Right cardiac atrium (tissue), 5 donors: ENCODE measurements around the gene LTBP3. TPM values are rescaled to one million over a fixed set of nuclear protein-coding genes. Genes with fewer than 3 reads are reported as not detected.

Source experiments
- polyA plus RNA-seq: library from polyadenylated mRNA; stranded (reverse); fragments of 200-250 nt; gene quantifications from one replicate; pipeline ENCODE4 v1.2.3, GENCODE V29; 2013
- total RNA-seq, 4 donors: library from RNA; stranded (reverse); fragmentation: NEBNext Ultra II Directional; extraction: Animal tissue kit (Norgen Biotek cat#: 25700); gene quantifications; one replicate each; pipeline ENCODE4 v1.2.1, GENCODE V29; 2021
- donor health status: healthy with polysubstance abuse.
- donor health status: DM: no; HTN: yes; CAD: no.
- donor health status: DM: no; HTN: no; CAD: no.
- donor health status: DM: no; HTN: yes; CAD: no; lungs with severe emphysema.
- donor health status: DM: yes; HTN: yes; CAD: no.

Gene LTBP3
- total and polyA plus RNA-seq, 5 donors: 60.2 to 161 (median 134) TPM

Other genes with a start within 250 kb of the LTBP3 start
- 10 to 100 TPM in 2 of 4 donors, 1 to 10 TPM in 2; 9.1 to 21.2 (median 10.7) TPM for gene CDC42EP2, start 243.5 kb downstream of the LTBP3 start, total RNA-seq
- 12.2 TPM for gene CDC42EP2, start 243.5 kb downstream of the LTBP3 start, polyA plus RNA-seq
- 10 to 100 TPM; 51.9 to 61.6 (median 59.7) TPM for gene DPF2, start 224.5 kb downstream of the LTBP3 start, total RNA-seq
- 33.2 TPM for gene DPF2, start 224.5 kb downstream of the LTBP3 start, polyA plus RNA-seq
- under 1 TPM in 3 of 4 donors, not detected in 1; 0.14 to 0.23 (median 0.15) TPM for gene TIGD3, start 203.6 kb downstream of the LTBP3 start, total RNA-seq
- 0.20 TPM for gene TIGD3, start 203.6 kb downstream of the LTBP3 start, polyA plus RNA-seq
- 1 to 10 TPM; 6.1 to 7.7 (median 7.4) TPM for gene SLC25A45, start 175.7 kb downstream of the LTBP3 start, total RNA-seq
- gene SLC25A45, start 175.7 kb downstream of the LTBP3 start, polyA plus RNA-seq: 5.5 TPM
- gene FRMD8, start 171.7 kb downstream of the LTBP3 start, total RNA-seq: 10 to 100 TPM; 12.2 to 16.1 (median 12.9) TPM
- gene FRMD8, start 171.7 kb downstream of the LTBP3 start, polyA plus RNA-seq: 9.3 TPM
- gene NEAT1, start 135.6 kb downstream of the LTBP3 start, total RNA-seq: 100 to 1,000 TPM; 346 to 441 (median 427) TPM
- gene NEAT1, start 135.6 kb downstream of the LTBP3 start, polyA plus RNA-seq: 441 TPM
- gene MALAT1, start 59.3 kb downstream of the LTBP3 start, total RNA-seq: 1,000 to 10,000 TPM; 3,773 to 5,353 (median 5,000) TPM
- 1,948 TPM for gene MALAT1, start 59.3 kb downstream of the LTBP3 start, polyA plus RNA-seq
- gene SCYL1, start 33.3 kb downstream of the LTBP3 start, total RNA-seq: 10 to 100 TPM; 59.9 to 65.2 (median 62.8) TPM
- 56.6 TPM for gene SCYL1, start 33.3 kb downstream of the LTBP3 start, polyA plus RNA-seq
- gene ZNRD2, start 12.1 kb upstream of the LTBP3 start, total RNA-seq: 10 to 100 TPM; 32.6 to 35.3 (median 34.9) TPM
- gene ZNRD2, start 12.1 kb upstream of the LTBP3 start, polyA plus RNA-seq: 56.8 TPM
- 10 to 100 TPM; 40.5 to 46.6 (median 45.9) TPM for gene FAM89B, start 14.2 kb upstream of the LTBP3 start, total RNA-seq
- gene FAM89B, start 14.2 kb upstream of the LTBP3 start, polyA plus RNA-seq: 43.0 TPM
- 10 to 100 TPM; 43.9 to 80.2 (median 48.2) TPM for gene EHBP1L1, start 17.7 kb upstream of the LTBP3 start, total RNA-seq
- 35.7 TPM for gene EHBP1L1, start 17.7 kb upstream of the LTBP3 start, polyA plus RNA-seq
- gene KCNK7, start 37.4 kb upstream of the LTBP3 start, total RNA-seq: under 1 TPM; 0.28 to 0.88 (median 0.55) TPM
- gene KCNK7, start 37.4 kb upstream of the LTBP3 start, polyA plus RNA-seq: 0.18 TPM
- gene MAP3K11, start 55.9 kb upstream of the LTBP3 start, total RNA-seq: 10 to 100 TPM; 35.0 to 41.2 (median 38.1) TPM
- 30.8 TPM for gene MAP3K11, start 55.9 kb upstream of the LTBP3 start, polyA plus RNA-seq
- 10 to 100 TPM; 13.4 to 17.2 (median 14.8) TPM for gene PCNX3, start 57.4 kb upstream of the LTBP3 start, total RNA-seq
- 10.2 TPM for gene PCNX3, start 57.4 kb upstream of the LTBP3 start, polyA plus RNA-seq
- 10 to 100 TPM; 22.4 to 27.4 (median 26.2) TPM for gene SIPA1, start 79.7 kb upstream of the LTBP3 start, total RNA-seq
- gene SIPA1, start 79.7 kb upstream of the LTBP3 start, polyA plus RNA-seq: 19.3 TPM
- gene RELA, start 104.6 kb upstream of the LTBP3 start, total RNA-seq: 10 to 100 TPM; 40.1 to 54.6 (median 40.9) TPM
- gene RELA, start 104.6 kb upstream of the LTBP3 start, polyA plus RNA-seq: 30.6 TPM
- 10 to 100 TPM; 49.0 to 57.2 (median 54.0) TPM for gene KAT5, start 153.9 kb upstream of the LTBP3 start, total RNA-seq
- gene KAT5, start 153.9 kb upstream of the LTBP3 start, polyA plus RNA-seq: 49.1 TPM
- gene RNASEH2C, start 162.4 kb upstream of the LTBP3 start, total RNA-seq: 10 to 100 TPM; 68.1 to 94.4 (median 76.4) TPM
- gene RNASEH2C, start 162.4 kb upstream of the LTBP3 start, polyA plus RNA-seq: 158 TPM
- gene AP5B1, start 222.6 kb upstream of the LTBP3 start, total RNA-seq: 10 to 100 TPM in 1 of 4 donors, 1 to 10 TPM in 3; 9.0 to 14.1 (median 9.1) TPM
- 6.6 TPM for gene AP5B1, start 222.6 kb upstream of the LTBP3 start, polyA plus RNA-seq
- gene OVOL1, start 228.7 kb upstream of the LTBP3 start, total RNA-seq: not detected
- gene OVOL1, start 228.7 kb upstream of the LTBP3 start, polyA plus RNA-seq: not detected